GM06990 (cell line): ENCODE data around the gene PYY.

Experiments
- DNase-seq: peaks from one replicate; pipeline ENCODE4 v3.0.0-alpha.2; 2011; ENCODE audit not compliant: insufficient read length; ENCODE audit errors: extremely low read depth
- H3K27me3 ChIP-seq: replicated peaks from 2 replicates; pipeline ENCODE4 v1.6.0; 2011; ENCODE audit warnings: low read length; ENCODE audit not compliant: control insufficient read depth, insufficient read depth
- H3K36me3 ChIP-seq: 2 replicates; pipeline ENCODE4 v1.5.1; 2011; ENCODE audit warnings: low read length; ENCODE audit not compliant: control insufficient read depth, insufficient read depth
- H3K4me3 ChIP-seq: replicated peaks from 2 replicates; pipeline ENCODE4 v1.5.1; 2011; ENCODE audit warnings: low read depth, mild to moderate bottlenecking, control low read depth, low read length
- CTCF ChIP-seq: IDR thresholded peaks from 2 replicates; pipeline ENCODE4 v1.5.1; 2011; ENCODE audit warnings: low read length, control low read depth, mild to moderate bottlenecking, inconsistent platforms; ENCODE audit not compliant: insufficient read depth, poor library complexity, severe bottlenecking

The PYY gene

GRCh38 chr17:43949781-43950180 lies 4.0 kb downstream of the PYY start:
- H3K27me3 ChIP-seq, result no peaks in the 10 kb centered on the region; the same call in none of the 2 replicates
- TF ChIP-seq CTCF, result no peak
- no peak for DNase-seq
- no peak overlapping the region for H3K4me3 ChIP-seq
- H3K36me3 ChIP-seq, result no peaks in the 10 kb centered on the region

GRCh38 chr17:43946781-43947180 lies 7.0 kb downstream of the PYY start:
- no peak for TF ChIP-seq CTCF
- no peaks in the 10 kb centered on the region for H3K36me3 ChIP-seq
- H3K27me3 ChIP-seq, result no peaks in the 10 kb centered on the region; the same call in 1 of the 2 replicates
- DNase-seq, result no peak
- no peak overlapping the region for H3K4me3 ChIP-seq

GRCh38 chr17:43945074-43945829 lies 8.5 kb downstream of the PYY start:
- H3K4me3 ChIP-seq, result no peak overlapping the region
- no peak for DNase-seq
- no peaks in the 10 kb centered on the region for H3K27me3 ChIP-seq
- no peaks in the 10 kb centered on the region for H3K36me3 ChIP-seq
- no peak for TF ChIP-seq CTCF

- Histone ChIP-seq H3K4me3 (no peak within 1 kb of the TSS), H3K36me3 (no peaks in the 10 kb centered on the region), H3K27me3 (no peaks in the 10 kb centered on the region; the same call in 1 of the 2 replicates)
- no peak for DNase-seq
- no peak for TF ChIP-seq CTCF
Measured at GRCh38 chr17:43942051-43942685, 11.6 kb downstream of the PYY start, which contains the start of gene PPY. TSS of gene PPY (minus strand) at chr17:43942476. CDS start at chr17:43941654, 822 bp downstream.

- no peak for DNase-seq
- no peaks in the 10 kb centered on the region; the same call in 1 of the 2 replicates for H3K27me3 ChIP-seq
- no peaks in the 10 kb centered on the region for H3K36me3 ChIP-seq
- no peak overlapping the region for H3K4me3 ChIP-seq
- TF ChIP-seq CTCF, result peak; percentile 48
Measured at GRCh38 chr17:43940630-43941029, 13.1 kb downstream of the PYY start.
